GM21423 (cell line): Measurements from ENCODE around the gene FEV.
"Not testable (repeated sequence)": the region's sequence is repeated elsewhere in the genome, so short reads cannot be mapped to it uniquely, and the experiment has no call there.

Experiments
- ATAC-seq: cut with Tn5 transposase; IDR thresholded peaks from one replicate; pipeline ENCODE4 v1.9.1; 2021; ENCODE audit warnings: mild to moderate bottlenecking, moderate library complexity; ENCODE audit not compliant: unreplicated experiment

Gene FEV

GRCh38 chr2:218946621-218947020 lies 38.4 kb downstream of the FEV start:
- no peak for ATAC-seq

- ATAC-seq, result no peak
These were observed 40.1 kb downstream of the FEV start for GRCh38 chr2:218944759-218945404.

GRCh38 chr2:218931751-218932150 lies 53.2 kb downstream of the FEV start:
- ATAC-seq, result not testable (repeated sequence)
